ENCODE measurements around the gene TLE1.
"Not testable (repeated sequence)": the region's sequence is repeated elsewhere in the genome, so short reads cannot be mapped to it uniquely, and the experiment has no call there.

Gene TLE1

GRCh38 chr9:81598811-81599210 lies 90.5 kb downstream of the TLE1 start:
- no peak for DNase-seq

- no peak for DNase-seq
Observed at GRCh38 chr9:81598123-81598497, 91.2 kb downstream of the TLE1 start.

GRCh38 chr9:81597419-81598122 lies 91.8 kb downstream of the TLE1 start:
- no peak for DNase-seq

- no peak for DNase-seq
Observed at GRCh38 chr9:81596679-81597418, 92.5 kb downstream of the TLE1 start.

GRCh38 chr9:81595887-81596543 lies 93.3 kb downstream of the TLE1 start:
- DNase-seq, result no peak

- DNase-seq, result not testable (repeated sequence)
Observed at GRCh38 chr9:81595293-81595692, 94.1 kb downstream of the TLE1 start.

- DNase-seq, result no peak
Observed at GRCh38 chr9:81594415-81594814, 94.9 kb downstream of the TLE1 start.

- no peak for DNase-seq
Observed at GRCh38 chr9:81592887-81593266, 96.5 kb downstream of the TLE1 start.

- DNase-seq, result no peak
Observed at GRCh38 chr9:81591791-81592190, 97.6 kb downstream of the TLE1 start.

GRCh38 chr9:81590688-81591087 lies 98.7 kb downstream of the TLE1 start:
- DNase-seq, result no peak

GRCh38 chr9:81589819-81590218 lies 99.5 kb downstream of the TLE1 start:
- DNase-seq, result no peak

- no peak for DNase-seq
Observed at GRCh38 chr9:81589392-81589791, 100.0 kb downstream of the TLE1 start.

- DNase-seq, result no peak
Observed at GRCh38 chr9:81588148-81588871, 101.0 kb downstream of the TLE1 start.

- no peak for DNase-seq
Observed at GRCh38 chr9:81586786-81587185, 102.6 kb downstream of the TLE1 start.

GRCh38 chr9:81585191-81585763 lies 104.1 kb downstream of the TLE1 start:
- no peak for DNase-seq

- no peak for DNase-seq
Observed at GRCh38 chr9:81584099-81584498, 105.2 kb downstream of the TLE1 start.

- DNase-seq, result no peak
Observed at GRCh38 chr9:81581986-81582385, 107.4 kb downstream of the TLE1 start.

- no peak for DNase-seq
Observed at GRCh38 chr9:81579381-81579780, 110.0 kb downstream of the TLE1 start.

GRCh38 chr9:81578606-81579005 lies 110.7 kb downstream of the TLE1 start:
- DNase-seq, result no peak

- no peak for DNase-seq
Observed at GRCh38 chr9:81575956-81576355, 113.4 kb downstream of the TLE1 start.

GRCh38 chr9:81574405-81574804 lies 114.9 kb downstream of the TLE1 start:
- DNase-seq, result no peak

GRCh38 chr9:81573415-81574321 lies 115.7 kb downstream of the TLE1 start:
- DNase-seq, result no peak
